Adrenal gland (tissue), 5 donors: ENCODE data around the gene TNFRSF18.

Experiments
- POLR2A ChIP-seq, 2 donors: fragments of 450-650 bp; IDR thresholded peaks; one replicate each; pipeline ENCODE4 v1.6.1; 2017; ENCODE audit warnings: antibody characterized with exemption in 2 of 2, mild to moderate bottlenecking in 2 of 2, moderate library complexity in 1 of 2
- TF ChIP-seq, protein P1 (sequence below), 6 experiments: fragments of 450-650 bp in 4 of 6; fragments of 200-600 bp in 2 of 6; sonication (generic) in 1 of 6; IDR thresholded peaks; 1 replicate in 5 of 6; 2 replicates in 1 of 6; pipeline versions ENCODE4 v1.5.1 to v1.8.0; 2016 to 2021; ENCODE audit warnings: antibody characterized with exemption in 6 of 6, mild to moderate bottlenecking in 2 of 6, moderate library complexity in 1 of 6
- donor health status: DM: no; HTN: no; CAD: no.

DNA sequence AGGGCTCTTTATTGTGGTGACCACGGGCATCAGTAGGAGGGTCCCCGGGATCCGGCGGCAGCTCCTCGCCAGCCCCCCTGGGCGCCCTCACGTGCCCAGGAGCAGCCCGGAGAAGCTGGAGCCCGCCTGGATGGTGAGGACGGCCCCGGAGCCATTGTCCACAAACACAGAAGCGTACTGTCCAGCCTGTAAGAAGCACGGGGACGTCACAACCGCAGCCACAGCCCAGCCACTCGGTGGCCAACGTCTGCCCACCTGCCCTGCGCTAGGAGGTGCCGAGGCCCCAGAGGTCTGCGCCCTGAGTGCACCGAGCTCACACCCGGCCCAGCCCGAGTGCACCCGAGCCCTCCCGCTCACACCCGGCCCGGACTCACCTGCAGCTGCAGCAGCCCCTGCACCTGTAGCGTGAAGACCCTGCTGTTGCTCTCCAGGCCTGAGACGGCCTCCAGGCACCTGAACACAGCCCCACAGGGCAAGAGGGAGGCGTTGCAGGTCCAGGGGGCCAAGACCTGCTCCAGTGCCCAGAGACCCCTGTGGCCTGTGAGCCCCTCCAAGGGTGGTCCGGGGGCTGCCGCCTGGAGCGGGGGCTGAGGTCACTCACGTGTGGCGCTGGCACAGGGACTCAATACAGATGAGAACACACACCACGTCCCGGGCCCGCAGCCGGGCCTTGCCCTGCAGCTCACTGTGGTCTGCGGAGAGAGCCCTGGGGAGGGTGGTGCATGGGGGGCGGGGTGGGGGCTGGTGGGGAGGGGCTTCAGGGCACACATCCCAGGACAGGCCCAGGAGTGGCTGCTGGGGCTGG, 36.3 kb upstream of the TNFRSF18 start:
- TF ChIP-seq, protein P1, sequence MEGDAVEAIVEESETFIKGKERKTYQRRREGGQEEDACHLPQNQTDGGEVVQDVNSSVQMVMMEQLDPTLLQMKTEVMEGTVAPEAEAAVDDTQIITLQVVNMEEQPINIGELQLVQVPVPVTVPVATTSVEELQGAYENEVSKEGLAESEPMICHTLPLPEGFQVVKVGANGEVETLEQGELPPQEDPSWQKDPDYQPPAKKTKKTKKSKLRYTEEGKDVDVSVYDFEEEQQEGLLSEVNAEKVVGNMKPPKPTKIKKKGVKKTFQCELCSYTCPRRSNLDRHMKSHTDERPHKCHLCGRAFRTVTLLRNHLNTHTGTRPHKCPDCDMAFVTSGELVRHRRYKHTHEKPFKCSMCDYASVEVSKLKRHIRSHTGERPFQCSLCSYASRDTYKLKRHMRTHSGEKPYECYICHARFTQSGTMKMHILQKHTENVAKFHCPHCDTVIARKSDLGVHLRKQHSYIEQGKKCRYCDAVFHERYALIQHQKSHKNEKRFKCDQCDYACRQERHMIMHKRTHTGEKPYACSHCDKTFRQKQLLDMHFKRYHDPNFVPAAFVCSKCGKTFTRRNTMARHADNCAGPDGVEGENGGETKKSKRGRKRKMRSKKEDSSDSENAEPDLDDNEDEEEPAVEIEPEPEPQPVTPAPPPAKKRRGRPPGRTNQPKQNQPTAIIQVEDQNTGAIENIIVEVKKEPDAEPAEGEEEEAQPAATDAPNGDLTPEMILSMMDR (IDR thresholded peaks at IDR 0.05) = no peak
- TF ChIP-seq POLR2A (IDR thresholded peaks at IDR 0.05) = no peak
